ENCODE measurements around the gene CT47C1. TPM values are rescaled to one million over a fixed set of nuclear protein-coding genes. Genes with fewer than 3 reads are reported as not detected.
"Not testable (repeated sequence)": the region's sequence is repeated elsewhere in the genome, so short reads cannot be mapped to it uniquely, and the experiment has no call there.

The CT47C1 gene
- total and polyA plus RNA-seq, 10 of the 15 experiments (the other 5 are each of a cell fraction or from before 2014, with no cell fraction given), result not detected

DNA sequence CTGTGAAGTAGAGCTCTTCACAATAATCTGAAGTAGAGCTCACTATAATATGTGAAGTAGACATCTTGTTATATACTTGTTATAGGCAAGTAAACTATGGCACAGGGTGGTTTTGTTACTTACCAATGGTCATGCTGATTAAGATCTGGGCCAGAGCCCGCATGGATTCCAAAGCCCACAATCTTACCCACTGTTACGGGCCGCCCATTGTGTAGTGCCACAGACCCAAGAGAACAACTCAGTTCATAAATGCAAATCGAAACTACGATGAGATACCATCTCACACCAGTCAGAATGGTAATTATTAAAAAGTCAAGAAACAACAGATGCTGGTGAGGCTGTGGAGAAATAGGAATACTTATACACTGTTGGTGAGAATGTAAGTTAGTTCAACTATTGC lies 46.9 kb upstream of the CT47C1 start:
- Histone ChIP-seq H3K4me1 (ENCODE audit: control insufficient read depth, insufficient read depth, low read length) (no peaks in the 10 kb centered on the region), H3K4me2 (ENCODE audit: control insufficient read depth, insufficient read depth) (no peak overlapping the region), H3K4me3 (no peak overlapping the region), H3K9ac (ENCODE audit: control insufficient read depth, insufficient read depth, low read length) (no peak overlapping the region), H4K20me1 (ENCODE audit: control insufficient read depth, insufficient read depth) (no peaks in the 10 kb centered on the region), H3K27ac (ENCODE audit: control insufficient read depth, insufficient read depth) (no peak overlapping the region), H3K79me2 (ENCODE audit: control insufficient read depth, insufficient read depth, low read length) (no peaks in the 10 kb centered on the region), H3K9me3 (replicated peaks; ENCODE audit: control insufficient read depth, insufficient read depth, low read length) (no peaks in the 10 kb centered on the region; the same call in 2 of the 3 replicates), H2AFZ (ENCODE audit: control insufficient read depth, low read depth, low read length) (no peak overlapping the region), H3K36me3 (ENCODE audit: control insufficient read depth in 2 of 2, insufficient read depth in 2 of 2, low read length in 1 of 2) (no peaks in the 10 kb centered on the region), H3K27me3 (replicated peaks in 1 of 2; ENCODE audit: control insufficient read depth in 2 of 2, insufficient read depth in 2 of 2, low read length in 1 of 2) (no peaks in the 10 kb centered on the region; a peak in 2 of 4 replicates)
- WGBS (ENCODE audit: insufficient coverage, insufficient replicate concordance, low lambda C conversion rate, missing lambda C conversion rate), result 65% methylated on average over 5 of the region's 5 CpGs
- ChIA-PET SMC1A (ENCODE audit: uncharacterized antibody, unreplicated experiment) (no interaction called here), POLR2A (no interaction called here), RAD21 (ENCODE audit: unreplicated experiment) (no interaction called here), CTCF (interaction anchor here (1.3 kb wide), 1 partner anchor 17 kb away, joined by 3 read pairs; no protein-coding TSS in a partner anchor)
- no peak for TF ChIP-seq BHLHE40 (IDR thresholded peaks at IDR 0.05; ENCODE audit: borderline replicate concordance in 1 of 2, low read depth in 2 of 2, low read length in 1 of 2)
- no peak for TF ChIP-seq FOXM1 (IDR thresholded peaks at IDR 0.05; ENCODE audit: low read depth, low read length)
- in situ Hi-C loops (cut with MboI), result no loop called here
- no peak for FAIRE-seq
- intact Hi-C loops (cut with micrococcal nuclease; ENCODE audit: unreplicated experiment), result no loop called here
- BruUV-seq (replicated peaks), result no TSS peak
- ATAC-seq, result no peak
- no peak for DNase-seq (ENCODE audit: low read depth, low spot score)

DNA sequence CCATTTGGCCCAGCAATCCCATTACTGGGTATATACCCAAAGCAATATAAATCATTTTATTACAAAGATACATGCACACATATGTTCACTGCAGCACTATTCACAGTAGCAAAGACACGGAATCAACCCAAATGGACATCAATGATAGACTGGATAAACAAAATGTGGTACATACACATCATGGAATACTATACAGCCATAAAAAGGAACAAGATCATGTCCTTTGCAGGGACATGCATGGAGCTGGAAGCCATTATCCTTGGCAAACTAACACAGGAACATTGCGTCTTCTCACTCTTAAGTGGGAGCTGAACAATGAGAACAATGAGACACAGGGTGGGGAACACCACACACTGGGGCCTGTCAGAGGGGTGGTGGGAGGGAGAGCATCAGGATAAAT lies 46.4 kb upstream of the CT47C1 start:
- H3K27me3 ChIP-seq (replicated peaks in 1 of 2; ENCODE audit: control insufficient read depth in 2 of 2, insufficient read depth in 2 of 2, low read length in 1 of 2); H2AFZ ChIP-seq (ENCODE audit: control insufficient read depth, low read depth, low read length); in situ Hi-C loops (cut with MboI); DNase-seq (ENCODE audit: low read depth, low spot score); SMC1A ChIA-PET (ENCODE audit: uncharacterized antibody, unreplicated experiment); FAIRE-seq; H3K36me3 ChIP-seq (ENCODE audit: control insufficient read depth in 2 of 2, insufficient read depth in 2 of 2, low read length in 1 of 2); POLR2A ChIA-PET; RAD21 ChIA-PET (ENCODE audit: unreplicated experiment); H4K20me1 ChIP-seq (ENCODE audit: control insufficient read depth, insufficient read depth); ATAC-seq; H3K4me1 ChIP-seq (ENCODE audit: control insufficient read depth, insufficient read depth, low read length); H3K9me3 ChIP-seq (replicated peaks; ENCODE audit: control insufficient read depth, insufficient read depth, low read length); H3K4me3 ChIP-seq; H3K4me2 ChIP-seq (ENCODE audit: control insufficient read depth, insufficient read depth); intact Hi-C loops (cut with micrococcal nuclease; ENCODE audit: unreplicated experiment); BruUV-seq (replicated peaks); H3K9ac ChIP-seq (ENCODE audit: control insufficient read depth, insufficient read depth, low read length); H3K27ac ChIP-seq (ENCODE audit: control insufficient read depth, insufficient read depth); H3K79me2 ChIP-seq (ENCODE audit: control insufficient read depth, insufficient read depth, low read length): not testable (repeated sequence)
- CTCF ChIA-PET, result interaction anchor here (1.3 kb wide), 1 partner anchor 18 kb away, joined by 3 read pairs; no protein-coding TSS in a partner anchor
- 32% methylated on average over 2 of the region's 2 CpGs for WGBS (ENCODE audit: insufficient coverage, insufficient replicate concordance, low lambda C conversion rate, missing lambda C conversion rate)

DNA sequence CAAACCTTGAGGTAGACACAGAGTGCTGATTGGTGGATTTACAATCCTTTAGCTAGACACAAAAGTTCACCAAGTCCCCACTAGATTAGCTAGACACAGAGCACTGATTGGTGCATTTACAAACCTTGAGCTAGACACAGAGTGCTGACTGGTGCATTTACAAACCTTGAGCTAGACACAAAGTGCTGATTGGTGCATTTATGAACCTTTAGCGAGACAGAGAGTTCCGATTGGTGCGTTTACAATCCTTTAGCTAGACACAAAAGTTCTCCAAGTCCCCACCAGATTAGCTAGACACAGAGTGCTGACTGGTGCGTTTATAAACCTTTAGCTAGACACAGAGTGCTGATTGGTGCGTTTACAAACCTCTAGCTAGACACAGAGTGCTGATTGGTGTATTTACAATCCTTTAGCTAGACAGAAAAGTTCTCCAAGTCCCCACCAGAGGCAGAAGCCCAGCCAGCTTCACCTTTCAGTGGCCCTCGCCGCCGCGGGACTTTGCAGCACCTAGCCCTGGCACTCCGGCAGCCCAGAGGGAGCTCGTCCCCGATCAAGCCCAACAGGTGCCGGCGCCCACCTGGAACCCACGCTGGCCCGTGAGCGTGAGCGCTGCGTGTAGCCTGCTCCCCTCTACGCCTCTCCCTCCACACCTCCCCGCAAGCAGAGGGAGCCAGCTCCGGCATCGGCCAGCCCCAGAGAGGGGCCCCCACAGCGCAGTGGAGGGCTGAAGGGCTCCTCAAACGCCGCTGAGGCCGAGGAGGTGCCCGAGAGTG lies 44.6 kb upstream of the CT47C1 start:
- CTCF ChIA-PET; ATAC-seq; FAIRE-seq; H3K27ac ChIP-seq (ENCODE audit: control insufficient read depth, insufficient read depth); H3K4me1 ChIP-seq (ENCODE audit: control insufficient read depth, insufficient read depth, low read length); H4K20me1 ChIP-seq (ENCODE audit: control insufficient read depth, insufficient read depth); H3K4me3 ChIP-seq; H3K4me2 ChIP-seq (ENCODE audit: control insufficient read depth, insufficient read depth); H3K27me3 ChIP-seq (replicated peaks in 1 of 2; ENCODE audit: control insufficient read depth in 2 of 2, insufficient read depth in 2 of 2, low read length in 1 of 2); in situ Hi-C loops (cut with MboI); POLR2A ChIA-PET; H3K9me3 ChIP-seq (replicated peaks; ENCODE audit: control insufficient read depth, insufficient read depth, low read length); RAD21 ChIA-PET (ENCODE audit: unreplicated experiment); DNase-seq (ENCODE audit: low read depth, low spot score); intact Hi-C loops (cut with micrococcal nuclease; ENCODE audit: unreplicated experiment); BruUV-seq (replicated peaks); H3K79me2 ChIP-seq (ENCODE audit: control insufficient read depth, insufficient read depth, low read length); H2AFZ ChIP-seq (ENCODE audit: control insufficient read depth, low read depth, low read length); SMC1A ChIA-PET (ENCODE audit: uncharacterized antibody, unreplicated experiment); H3K9ac ChIP-seq (ENCODE audit: control insufficient read depth, insufficient read depth, low read length); H3K36me3 ChIP-seq (ENCODE audit: control insufficient read depth in 2 of 2, insufficient read depth in 2 of 2, low read length in 1 of 2): not testable (repeated sequence)
- WGBS (ENCODE audit: insufficient coverage, insufficient replicate concordance, low lambda C conversion rate, missing lambda C conversion rate), result 66% methylated on average over 27 of the region's 28 CpGs
